RKO (cell line): ENCODE results near the gene NFIC.
"Not testable (repeated sequence)": the region's sequence is repeated elsewhere in the genome, so short reads cannot be mapped to it uniquely, and the experiment has no call there.

Source experiments
- DNase-seq: peaks from one replicate; pipeline ENCODE4 v3.0.0-alpha.2; 2016; ENCODE audit warnings: low spot score

The NFIC gene

DNA sequence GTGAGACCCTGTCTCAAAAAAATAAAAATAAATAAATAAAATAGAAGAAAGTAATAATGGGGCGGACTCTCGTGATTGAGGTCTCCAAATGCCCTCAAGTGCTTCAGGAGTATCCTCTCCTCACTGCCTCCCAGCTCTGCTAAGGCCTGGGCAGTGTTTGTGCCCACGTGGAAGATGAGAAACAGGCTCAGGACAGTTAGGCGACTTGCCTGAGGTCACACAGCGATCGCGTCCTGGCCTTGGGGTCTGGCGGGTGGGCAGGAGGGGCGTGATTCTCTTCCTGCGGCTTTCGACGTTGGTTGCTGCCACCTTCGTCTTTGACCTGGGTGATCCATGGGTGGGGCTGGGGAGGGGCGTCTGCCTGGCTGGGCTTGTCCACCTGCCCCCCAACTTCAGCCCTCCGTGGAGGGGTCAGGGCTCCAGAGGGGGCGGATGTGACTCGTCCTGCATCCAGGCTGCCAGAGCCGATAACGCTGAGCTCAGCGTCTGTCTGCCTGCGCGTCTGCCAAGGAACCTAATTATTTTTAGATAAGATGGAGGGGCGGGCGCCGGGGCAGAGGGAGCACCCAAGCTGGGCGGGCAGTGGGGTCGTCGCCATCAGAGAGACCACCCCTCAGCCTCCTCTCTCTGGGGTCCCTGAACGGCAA, 56.9 kb downstream of the NFIC start:
- DNase-seq = no peak

DNA sequence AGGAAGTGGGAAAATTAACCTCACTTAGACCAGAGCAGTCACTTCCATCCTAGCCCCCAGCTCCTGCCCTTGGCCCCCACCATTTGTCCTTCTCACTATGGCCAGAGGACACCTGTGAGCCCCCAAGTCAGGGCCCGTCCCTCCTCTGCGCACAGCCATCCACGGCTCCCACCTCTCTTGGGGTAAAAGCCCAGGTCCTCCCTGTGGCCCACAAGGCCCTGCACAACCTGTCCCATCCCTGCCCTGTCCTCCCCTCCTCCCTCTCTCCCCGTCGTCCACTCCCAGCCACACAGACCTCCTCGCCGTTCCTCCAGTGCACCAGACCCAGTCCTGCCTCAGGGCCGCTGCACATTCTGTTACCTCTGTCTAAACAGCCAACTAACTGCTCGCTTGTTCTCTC, 60.0 kb downstream of the NFIC start:
- DNase-seq = no peak

DNA sequence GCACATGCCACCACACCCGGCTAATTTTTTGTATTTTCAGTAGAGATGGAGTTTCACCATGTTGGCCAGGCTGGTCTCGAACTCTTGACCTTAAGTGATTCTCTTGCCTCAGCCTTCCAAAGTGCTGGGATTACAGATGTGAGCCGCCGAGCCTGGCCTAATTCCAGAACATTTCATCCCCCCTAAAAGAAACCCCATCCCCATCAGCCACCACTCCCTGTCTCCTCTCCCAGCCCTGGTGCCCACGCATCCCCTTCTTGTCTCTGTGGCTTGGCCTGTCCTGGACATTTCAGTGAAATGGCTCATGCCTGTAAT, 63.9 kb downstream of the NFIC start:
- DNase-seq = not testable (repeated sequence)

DNA sequence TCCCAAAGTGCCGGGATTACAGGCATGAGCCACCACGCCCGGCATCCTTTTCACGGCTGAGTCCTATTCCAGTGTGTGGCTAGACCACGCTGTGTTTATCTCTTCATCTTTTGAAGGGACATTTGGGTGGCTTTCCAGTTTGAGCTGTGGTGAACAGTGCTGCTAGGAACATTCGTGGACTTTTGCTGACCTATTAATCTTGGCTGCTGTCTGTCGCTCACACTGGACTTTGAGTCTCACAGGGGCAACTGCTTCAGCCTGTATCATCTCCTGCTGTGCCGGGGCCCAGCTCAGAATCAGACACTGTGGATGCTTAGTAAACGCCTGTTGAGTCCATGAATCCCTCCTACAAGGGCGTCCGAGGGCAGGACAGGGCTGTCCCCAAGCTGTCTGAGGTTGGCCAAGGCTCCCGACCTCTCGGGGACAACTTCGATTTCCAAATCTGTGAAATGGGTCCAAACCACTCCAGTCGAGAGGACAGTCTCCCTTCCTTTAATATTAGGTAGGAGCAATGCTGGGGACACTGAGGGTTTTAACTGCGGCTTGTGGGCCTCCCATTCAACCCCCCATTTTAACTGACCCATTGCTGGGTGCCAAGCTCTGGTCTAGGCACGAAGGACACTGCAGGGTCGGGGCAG, 65.5 kb downstream of the NFIC start:
- no peak for DNase-seq

DNA sequence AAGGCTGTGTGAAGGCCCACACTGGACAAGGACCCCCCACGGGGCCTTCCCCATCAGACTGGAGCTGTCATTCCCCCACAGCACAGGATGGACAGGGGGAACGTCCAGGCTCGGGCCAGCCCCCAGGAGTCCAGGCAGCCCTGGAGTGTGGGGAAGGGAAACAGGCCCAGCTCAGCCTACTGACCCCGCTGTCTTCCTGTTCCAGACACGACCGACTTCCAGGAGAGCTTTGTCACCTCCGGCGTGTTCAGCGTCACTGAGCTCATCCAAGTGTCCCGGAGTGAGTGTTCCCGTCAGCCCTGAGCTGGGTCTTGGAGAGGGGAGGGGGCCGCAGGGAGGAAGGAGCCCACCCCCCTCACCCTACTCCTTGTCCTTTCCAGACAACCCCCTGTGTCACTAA, 66.9 kb downstream of the NFIC start:
- DNase-seq = no peak

DNA sequence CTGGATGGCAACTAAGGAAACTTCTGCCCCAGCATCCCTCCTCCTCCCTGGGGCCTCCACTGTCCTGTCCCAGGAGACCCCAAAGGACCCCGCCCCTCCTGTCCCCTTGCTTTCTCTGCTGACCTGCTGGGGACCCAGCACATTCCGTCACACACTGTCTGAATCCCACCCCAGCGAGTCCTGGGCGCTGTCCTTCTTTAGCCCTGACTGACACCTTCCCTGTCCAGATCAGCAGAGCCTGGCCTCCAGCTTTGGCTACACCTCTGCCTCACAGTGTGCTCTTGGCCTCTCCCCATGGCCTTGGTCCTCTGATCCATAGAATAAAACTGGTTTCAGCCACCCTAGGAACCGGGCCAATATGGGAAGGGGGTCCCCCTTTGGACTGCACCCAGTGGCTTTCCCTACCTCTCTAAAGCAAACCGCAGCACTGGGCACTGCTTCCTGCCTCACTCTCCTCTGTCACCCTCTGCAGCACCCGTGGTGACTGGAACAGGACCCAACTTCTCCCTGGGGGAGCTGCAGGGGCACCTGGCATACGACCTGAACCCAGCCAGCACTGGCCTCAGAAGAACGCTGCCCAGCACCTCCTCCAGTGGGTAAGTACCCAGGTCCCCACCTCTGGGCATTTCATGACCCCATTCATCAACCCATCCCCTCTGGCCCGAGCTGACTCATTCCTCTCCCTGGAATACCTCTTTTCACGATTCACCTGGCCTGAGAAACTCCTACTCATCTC, 67.6 kb downstream of the NFIC start:
- no peak for DNase-seq

DNA sequence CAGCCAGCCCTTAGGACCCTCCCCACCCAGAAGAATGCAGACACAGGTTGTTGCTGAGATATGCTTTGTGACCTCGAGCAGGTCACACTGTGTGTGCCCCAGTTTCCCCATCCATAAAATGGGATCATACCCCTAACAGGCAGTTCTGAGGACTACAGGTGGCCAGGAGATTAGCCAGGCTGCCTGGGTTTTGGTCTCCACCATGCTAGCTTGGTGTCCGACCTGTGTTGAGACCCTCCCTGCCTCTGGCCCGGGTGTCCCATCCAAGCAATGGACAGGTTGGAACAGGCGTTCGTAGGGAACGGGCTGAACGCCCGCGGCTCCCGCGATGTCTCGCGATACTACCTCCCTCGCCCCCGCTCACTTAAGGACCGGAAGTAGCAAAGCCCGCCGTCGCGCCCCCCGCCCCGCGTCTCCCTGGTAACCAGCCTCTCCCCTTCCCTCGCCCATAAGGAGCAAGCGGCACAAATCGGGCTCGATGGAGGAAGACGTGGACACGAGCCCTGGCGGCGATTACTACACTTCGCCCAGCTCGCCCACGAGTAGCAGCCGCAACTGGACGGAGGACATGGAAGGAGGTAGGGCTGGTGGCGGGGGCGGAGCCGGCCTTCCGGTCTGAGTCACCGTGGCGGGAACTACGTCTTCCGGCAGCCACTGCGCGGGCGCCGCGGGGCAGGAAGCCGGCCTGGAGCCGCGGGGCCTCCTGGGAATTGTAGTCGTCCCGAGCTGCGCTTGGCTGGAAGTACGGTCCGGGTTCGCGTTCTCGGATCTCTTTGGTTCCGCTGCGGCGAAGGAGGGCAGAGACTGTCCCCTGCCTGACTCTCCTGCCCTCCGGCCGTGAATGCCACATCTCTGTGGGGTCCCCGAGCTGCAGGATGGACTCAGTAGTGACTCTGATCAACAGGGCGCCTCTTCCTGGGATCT, 68.5 kb downstream of the NFIC start:
- DNase-seq = peak; percentile 96

DNA sequence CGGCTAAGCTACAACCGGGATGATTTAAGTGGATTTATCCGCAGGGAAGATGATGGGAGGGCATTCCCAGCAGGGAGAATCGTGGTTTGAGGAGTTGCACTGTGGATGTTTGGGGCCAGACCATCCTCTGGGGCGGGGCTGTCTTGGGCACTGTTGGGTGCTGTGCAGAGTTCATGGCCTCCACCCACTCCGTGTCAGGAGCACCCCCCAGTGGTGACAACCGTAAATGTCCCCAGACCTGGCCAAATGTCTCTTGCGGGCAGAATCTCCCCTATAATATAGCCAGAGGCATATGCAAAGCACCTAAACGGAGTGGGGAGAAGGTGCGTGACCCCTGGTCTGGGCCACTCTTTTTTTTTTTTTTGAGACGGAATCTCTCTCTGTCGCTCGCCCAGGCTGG, 73.7 kb downstream of the NFIC start:
- DNase-seq = peak; percentile 39

DNA sequence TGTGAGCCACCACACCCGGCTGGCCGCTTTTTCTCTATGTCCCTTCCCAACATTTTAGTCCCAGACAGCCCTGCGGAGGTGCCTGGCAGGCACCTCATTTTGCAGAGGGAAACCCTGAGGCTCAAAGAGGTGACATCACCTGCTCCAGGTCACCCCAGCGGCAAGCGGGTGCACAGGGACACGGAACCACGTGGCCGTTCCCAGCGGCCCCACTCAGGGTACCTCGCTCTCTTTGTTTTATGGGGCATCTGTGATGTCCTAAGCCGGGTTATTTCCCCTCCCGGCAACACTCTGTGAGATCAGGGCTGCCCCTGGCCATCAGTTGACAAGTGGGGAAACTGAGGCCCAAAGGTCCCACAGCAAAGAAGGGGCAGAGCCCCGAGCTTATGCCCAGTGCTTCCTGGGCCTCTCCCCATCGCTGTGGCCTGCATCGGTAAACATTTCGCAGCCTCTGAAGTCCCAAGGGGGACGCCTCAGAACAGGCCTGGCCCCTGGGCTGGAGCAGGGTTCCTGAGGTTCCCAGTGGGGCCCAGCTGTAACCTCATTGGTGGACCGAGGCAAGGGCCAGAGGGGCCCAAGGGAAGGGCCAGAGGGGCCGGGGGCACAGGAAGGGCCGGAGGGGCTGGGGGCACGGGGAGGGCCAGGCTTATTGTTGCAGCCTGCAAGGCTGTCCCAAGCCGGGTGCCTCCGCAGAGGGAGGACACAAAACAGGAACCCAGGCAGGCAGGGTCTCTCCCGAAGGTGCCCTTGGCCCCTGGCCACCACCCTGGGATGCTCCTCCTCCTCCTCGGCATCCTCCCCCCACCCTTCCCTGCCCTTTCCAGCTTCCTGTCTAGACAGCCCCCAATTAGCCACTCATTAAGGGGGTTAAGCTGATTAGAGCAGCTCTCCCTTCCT, 75.0 kb downstream of the NFIC start:
- DNase-seq = no peak

DNA sequence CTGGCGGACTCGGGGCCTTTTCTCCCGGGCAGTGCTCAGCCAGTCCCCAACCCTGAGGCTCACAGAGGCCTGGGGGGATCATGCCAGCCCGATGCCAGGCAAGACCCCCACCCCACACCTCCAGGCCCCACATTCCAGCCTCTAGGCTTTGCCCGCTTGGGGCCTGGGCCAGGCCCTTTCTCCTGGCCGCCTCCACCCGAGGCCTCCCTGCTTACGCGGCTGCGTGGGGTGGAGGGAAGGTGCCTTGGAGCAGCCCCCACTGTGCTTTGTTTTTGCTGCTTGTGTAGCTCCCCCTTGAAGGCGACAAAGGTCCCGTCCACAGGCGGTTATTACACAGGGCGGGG, 75.6 kb downstream of the NFIC start:
- DNase-seq = no peak

DNA sequence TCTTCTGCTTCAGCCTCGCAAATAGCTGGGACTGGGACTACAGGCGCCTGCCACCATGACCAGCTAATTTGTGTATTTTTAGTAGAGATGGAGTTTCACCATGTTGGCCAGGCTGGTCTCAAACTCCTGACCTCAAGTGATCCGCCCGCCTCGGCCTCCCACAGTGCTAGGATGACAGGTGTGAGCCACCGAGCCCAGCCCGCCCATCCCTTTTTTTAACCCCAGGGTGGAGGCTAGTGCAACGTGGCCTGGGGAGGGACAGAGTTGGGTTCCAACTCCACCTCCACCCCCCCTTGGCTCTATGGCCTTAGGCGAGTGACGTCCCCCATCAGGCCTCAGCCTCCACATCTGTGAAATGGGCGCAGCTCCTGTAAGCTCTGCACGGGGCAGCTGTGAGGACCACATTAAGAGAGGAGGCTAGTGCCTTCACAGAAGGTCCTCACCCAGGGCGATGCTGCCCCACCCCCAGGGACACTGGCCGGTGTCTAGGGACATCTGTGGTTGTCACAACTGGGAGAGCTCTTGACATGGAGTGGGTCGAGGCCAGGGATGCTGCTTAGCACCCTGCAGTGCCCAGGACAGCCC, 76.2 kb downstream of the NFIC start:
- no peak for DNase-seq

DNA sequence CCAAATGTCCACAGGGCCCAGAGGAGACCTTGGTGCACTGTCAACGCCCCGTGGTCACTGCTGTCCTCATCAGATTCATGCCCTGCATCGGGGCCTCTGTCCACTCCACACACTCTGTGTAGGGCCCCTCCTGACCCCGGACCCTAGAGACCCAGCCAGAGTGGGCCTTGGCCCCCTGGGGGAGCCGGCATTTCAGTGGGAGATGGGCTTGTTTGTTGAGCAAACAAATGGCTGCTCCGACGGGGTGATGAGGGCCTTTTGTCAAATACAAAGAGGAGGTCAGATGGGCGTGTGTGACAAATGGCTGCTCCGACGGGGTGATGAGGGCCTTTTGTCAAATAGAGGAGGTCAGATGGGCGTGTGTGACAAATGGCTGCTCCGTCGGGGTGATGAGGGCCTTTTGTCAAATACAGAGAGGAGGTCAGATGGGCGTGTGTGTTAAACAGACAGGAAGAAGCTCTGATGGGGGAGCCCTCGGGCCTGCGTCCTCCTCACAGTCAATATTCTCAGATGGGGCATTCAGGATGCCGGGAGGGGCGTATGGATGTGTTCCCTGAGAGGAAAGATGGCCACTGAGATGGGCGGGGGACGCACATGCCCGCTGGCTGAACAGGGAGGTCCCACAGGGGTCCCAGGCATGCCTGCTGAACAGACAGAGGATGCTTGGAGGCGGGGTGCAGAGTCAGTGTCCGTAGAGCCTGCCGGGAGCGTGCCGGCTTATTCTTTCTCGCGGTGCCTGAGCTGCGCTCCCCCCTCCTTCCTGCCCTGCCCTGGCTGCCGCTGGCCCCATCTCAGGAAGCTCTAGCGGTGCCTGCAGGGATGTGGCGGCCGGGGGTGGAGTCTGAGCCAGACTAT, 77.7 kb downstream of the NFIC start:
- DNase-seq = no peak

DNA sequence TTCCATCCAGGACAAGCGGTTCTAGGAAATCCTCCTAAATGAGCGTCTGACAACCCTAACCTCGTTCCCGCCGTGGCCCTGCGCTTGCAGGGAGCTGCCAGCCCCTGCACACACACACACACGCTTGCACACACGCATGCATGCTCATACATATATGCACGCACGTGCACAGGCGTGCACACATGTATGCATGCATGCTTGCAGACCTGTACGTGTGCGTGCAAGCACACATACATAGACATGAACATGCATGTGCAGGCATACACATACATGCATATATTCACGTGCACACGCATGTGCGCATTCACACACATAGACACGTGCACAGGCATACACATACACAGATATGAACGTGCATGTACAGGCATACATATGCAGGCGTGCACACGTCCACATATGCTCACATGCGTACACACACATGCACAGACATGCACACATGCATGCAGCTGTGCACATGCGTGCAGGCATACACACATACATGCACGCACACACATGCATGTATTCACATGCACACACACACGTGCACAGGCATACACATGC, 78.4 kb downstream of the NFIC start:
- DNase-seq = no peak

DNA sequence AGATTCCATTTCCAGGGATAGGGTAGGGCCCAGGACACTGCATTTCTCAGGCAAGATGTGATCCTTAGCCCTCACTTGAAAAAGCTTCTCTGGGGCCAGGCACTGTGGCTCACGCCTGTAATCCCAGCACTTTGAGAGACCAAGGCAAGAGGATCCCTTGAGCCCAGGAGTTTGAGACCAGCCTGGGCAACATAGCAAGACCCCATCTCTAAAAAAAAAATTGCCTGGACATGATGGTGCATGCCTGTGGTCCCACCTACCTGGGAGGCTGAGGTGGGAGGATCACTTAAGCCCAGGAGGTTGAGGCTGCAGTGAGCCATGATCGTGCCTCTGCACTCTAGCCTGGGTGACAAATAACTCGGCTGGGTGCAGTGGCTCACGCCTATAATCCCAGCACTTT, 80.3 kb downstream of the NFIC start:
- DNase-seq = not testable (repeated sequence)

DNA sequence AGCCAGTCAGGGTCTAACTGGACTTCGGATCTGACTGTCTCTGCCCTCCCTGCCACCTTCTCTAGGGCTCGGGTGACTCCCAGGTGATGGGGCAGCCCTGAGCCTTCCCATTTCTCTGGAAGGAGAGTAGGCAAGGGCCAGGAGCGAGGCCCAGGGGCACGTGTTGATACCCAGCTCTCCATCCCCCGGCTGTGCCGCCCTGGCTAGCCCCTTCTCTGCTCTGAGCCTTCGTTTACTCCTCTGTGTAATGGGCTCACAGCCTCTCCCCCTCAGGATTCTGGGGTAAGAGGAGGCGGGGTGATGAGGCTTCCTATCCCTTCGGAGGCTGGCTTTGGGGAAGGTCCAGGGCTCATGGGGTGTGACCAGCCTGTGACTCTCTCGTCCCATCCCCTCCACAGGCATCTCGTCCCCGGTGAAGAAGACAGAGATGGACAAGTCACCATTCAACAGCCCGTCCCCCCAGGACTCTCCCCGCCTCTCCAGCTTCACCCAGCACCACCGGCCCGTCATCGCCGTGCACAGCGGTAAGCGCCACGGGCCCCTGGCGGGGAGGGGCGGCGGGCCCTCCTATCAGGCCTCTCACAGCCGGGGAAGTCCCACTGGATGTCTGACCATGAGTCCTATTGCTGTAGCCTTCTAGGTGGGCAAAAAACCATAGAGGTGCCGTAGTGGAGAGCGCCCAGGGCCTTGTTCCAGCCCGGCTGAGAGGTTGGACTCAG, 82.4 kb downstream of the NFIC start:
- no peak for DNase-seq

DNA sequence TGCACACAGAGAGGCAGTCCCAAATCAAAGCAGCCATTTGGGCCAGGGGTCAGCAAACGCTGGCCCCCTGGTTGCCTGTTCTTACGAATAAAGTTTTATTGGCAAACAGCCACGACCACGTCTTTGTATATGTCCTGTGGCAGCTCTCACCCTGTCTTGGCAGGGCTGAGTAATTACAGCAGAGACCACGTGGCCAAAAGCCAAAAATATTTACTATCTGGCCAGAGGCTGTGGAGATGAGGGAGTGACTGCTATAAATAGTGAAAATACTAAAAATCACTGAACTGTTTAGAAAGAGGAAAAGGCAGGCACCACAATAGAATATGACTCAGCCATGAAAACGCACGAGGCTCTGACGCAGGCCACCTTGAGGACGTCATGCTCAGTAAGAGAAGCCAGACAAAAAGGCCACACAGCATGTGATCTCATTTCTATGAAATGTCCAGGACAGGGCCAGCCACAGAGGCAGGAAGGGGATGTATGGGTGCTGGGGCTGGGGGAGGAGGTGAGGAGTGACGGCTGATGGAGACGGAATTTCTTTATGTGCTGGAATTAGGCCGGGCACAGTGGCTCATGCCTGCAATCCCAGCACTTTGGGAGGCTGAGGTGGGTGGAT, 84.5 kb downstream of the NFIC start:
- DNase-seq = peak; percentile 94

DNA sequence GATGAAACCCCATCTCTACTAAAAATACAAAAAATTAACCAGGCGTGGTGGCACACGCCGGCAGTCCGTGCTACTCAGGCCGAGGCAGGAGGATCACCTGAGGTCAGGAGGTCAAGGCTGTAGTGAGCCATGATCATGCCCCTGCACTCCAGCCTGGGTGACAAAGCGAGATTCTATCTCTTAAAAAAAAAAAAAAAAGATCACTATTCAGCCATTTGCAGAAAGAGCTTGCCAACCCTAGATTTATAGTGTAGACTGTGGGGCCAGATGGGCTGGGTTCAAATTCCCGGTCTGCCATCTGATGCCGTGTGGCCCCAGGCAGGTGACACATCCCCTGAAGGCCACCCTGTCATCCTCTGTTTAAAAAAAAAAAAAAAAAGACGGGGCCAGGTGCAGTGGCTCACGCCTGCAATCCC, 85.1 kb downstream of the NFIC start:
- DNase-seq = no peak

DNA sequence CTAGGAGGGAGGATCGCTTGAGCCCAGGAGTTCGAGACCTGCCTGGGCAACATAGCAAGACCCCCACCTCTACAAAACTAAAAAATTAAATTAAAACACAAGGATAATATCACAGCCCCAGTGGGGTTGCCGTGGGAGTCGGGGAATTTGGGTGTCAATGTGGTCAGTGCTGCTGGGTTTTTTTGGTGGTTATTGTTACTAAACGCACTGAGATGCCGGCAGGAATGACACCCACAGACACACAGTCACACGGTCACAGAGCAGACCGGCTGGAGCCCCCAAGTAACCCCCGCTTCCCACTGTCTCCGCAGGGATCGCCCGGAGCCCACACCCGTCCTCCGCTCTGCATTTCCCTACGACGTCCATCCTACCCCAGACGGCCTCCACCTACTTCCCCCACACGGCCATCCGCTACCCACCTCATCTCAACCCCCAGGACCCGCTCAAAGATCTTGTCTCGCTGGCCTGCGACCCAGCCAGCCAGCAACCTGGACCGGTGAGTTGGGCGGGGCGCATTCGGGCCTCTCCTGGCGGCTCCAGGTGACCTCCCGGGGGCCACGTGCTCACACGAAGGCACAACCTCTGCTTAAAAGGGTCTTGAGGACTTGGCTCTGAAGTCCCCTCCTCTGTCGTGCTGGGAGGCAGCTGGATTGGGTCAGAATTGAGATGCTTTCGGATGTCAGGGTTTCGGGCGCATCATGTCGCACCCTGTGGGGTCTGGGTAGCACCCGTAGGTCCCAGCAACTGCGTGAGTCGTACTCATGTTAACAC, 86.0 kb downstream of the NFIC start:
- no peak for DNase-seq
